GM12873 (cell line): ENCODE measurements around the gene EEF1B2.

Source experiments
- CTCF ChIP-seq: IDR thresholded peaks from 2 replicates; pipeline ENCODE4 v1.5.1; 2012; ENCODE audit warnings: low read depth, mild to moderate bottlenecking, moderate library complexity, low read length, control low read depth; ENCODE audit not compliant: insufficient read depth; ENCODE audit errors: missing control alignments

The EEF1B2 gene

GRCh38 chr2:206159346-206160124 is at the start of gene EEF1B2, which contains the start of gene NDUFS1:
Gene EEF1B2, plus strand, starts transcription at chr2:206159895. Its CDS starts 85 bp downstream, at chr2:206159980.
Gene NDUFS1, minus strand, starts transcription at chr2:206159444. Its CDS starts 5,766 bp downstream, at chr2:206153678.
- TF ChIP-seq CTCF, result no peak

GRCh38 chr2:206112108-206112507 is 47.6 kb upstream of the EEF1B2 start:
- TF ChIP-seq CTCF, result no peak

- TF ChIP-seq CTCF, result no peak
Measured at GRCh38 chr2:206112846-206113547, 46.7 kb upstream of the EEF1B2 start.

GRCh38 chr2:206115026-206115578 is 44.6 kb upstream of the EEF1B2 start:
- no peak for TF ChIP-seq CTCF

GRCh38 chr2:206116278-206116677 is 43.4 kb upstream of the EEF1B2 start:
- no peak for TF ChIP-seq CTCF

- TF ChIP-seq CTCF, result no peak
Measured at GRCh38 chr2:206125901-206126300, 33.8 kb upstream of the EEF1B2 start.

- no peak for TF ChIP-seq CTCF
Measured at GRCh38 chr2:206127656-206128055, 32.0 kb upstream of the EEF1B2 start.
